GM10847 (cell line): ENCODE results near the gene CCNYL1.
A peak's percentile ranks its signal among the peaks of the same experiment; 100 is the strongest.

ENCODE experiments used
- POLR2A ChIP-seq: IDR thresholded peaks from 2 replicates; pipeline ENCODE4 v1.6.1; 2011; ENCODE audit not compliant: insufficient read length; ENCODE audit errors: extremely low read depth

Gene CCNYL1

GRCh38 chr2:207710814-207711740 is at the start of gene CCNYL1:
Gene CCNYL1, plus strand, starts transcription at chr2:207711640. Its CDS starts 257 bp downstream, at chr2:207711897.
- peak; percentile 78 for TF ChIP-seq POLR2A

- no peak for TF ChIP-seq POLR2A
Measured at GRCh38 chr2:207662203-207662602, 49.2 kb upstream of the CCNYL1 start.

- no peak for TF ChIP-seq POLR2A
Measured at GRCh38 chr2:207663870-207664545, 47.4 kb upstream of the CCNYL1 start.

- TF ChIP-seq POLR2A, result no peak
Measured at GRCh38 chr2:207670887-207671286, 40.6 kb upstream of the CCNYL1 start.

- no peak for TF ChIP-seq POLR2A
Measured at GRCh38 chr2:207673431-207673830, 38.0 kb upstream of the CCNYL1 start.

- TF ChIP-seq POLR2A, result no peak
Measured at GRCh38 chr2:207674266-207674774, 37.1 kb upstream of the CCNYL1 start.

GRCh38 chr2:207674826-207675225 is 36.6 kb upstream of the CCNYL1 start:
- TF ChIP-seq POLR2A, result no peak

GRCh38 chr2:207676827-207677354 is 34.5 kb upstream of the CCNYL1 start:
- no peak for TF ChIP-seq POLR2A

GRCh38 chr2:207681431-207681830 is 30.0 kb upstream of the CCNYL1 start:
- TF ChIP-seq POLR2A, result no peak

- no peak for TF ChIP-seq POLR2A
Measured at GRCh38 chr2:207682557-207682956, 28.9 kb upstream of the CCNYL1 start.

- no peak for TF ChIP-seq POLR2A
Measured at GRCh38 chr2:207683438-207683837, 28.0 kb upstream of the CCNYL1 start.

GRCh38 chr2:207683879-207684627 is 27.4 kb upstream of the CCNYL1 start:
- TF ChIP-seq POLR2A, result no peak

GRCh38 chr2:207686812-207687211 is 24.6 kb upstream of the CCNYL1 start:
- TF ChIP-seq POLR2A, result no peak

- TF ChIP-seq POLR2A, result no peak
Measured at GRCh38 chr2:207688597-207688996, 22.8 kb upstream of the CCNYL1 start.
